ENCODE results near the gene LCN9.

LCN9 gene

DNA sequence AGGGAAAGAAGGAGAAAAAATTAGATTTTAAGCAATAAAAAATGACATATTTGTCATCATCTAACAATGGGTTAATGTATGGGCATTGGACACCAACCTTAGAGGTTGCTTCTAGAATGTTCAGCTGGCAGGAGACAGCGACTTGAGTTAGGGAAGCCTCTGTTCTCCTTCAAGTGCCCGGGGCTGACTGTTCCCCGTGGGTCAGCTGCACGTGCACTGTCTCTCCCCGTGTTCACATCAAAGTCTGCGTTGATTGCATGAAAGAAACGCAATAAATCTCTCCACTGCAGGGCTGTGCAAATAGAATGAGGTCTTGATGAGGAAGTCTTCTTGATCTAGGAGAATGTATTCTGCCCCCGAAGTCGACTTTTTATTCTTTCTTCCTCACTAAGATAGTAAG, 23.9 kb upstream of the LCN9 start, which contains the start of gene GLT6D1:
TSS of gene GLT6D1 (minus strand) at position 345 of the 400 bp plus-strand sequence. CDS start 353 bp downstream, outside the sequence.
- H3K4me3 ChIP-seq (ENCODE audit: severe bottlenecking), result no peak within 1 kb of the TSS
- H3K9me3 ChIP-seq (ENCODE audit: severe bottlenecking), result no peaks in the 10 kb centered on the region
- no peaks in the 10 kb centered on the region for H3K4me1 ChIP-seq (ENCODE audit: insufficient read depth, poor library complexity, severe bottlenecking)
- ATAC-seq (ENCODE audit: low read depth) (no peak), DNase-seq (ENCODE audit: low spot score) (no peak)
- peaks cover 3% of the 10 kb centered on the region for H3K27me3 ChIP-seq (ENCODE audit: insufficient read depth, poor library complexity, severe bottlenecking)
- no peak within 1 kb of the TSS for H3K27ac ChIP-seq (ENCODE audit: poor library complexity, severe bottlenecking)
- TF ChIP-seq, protein P1, sequence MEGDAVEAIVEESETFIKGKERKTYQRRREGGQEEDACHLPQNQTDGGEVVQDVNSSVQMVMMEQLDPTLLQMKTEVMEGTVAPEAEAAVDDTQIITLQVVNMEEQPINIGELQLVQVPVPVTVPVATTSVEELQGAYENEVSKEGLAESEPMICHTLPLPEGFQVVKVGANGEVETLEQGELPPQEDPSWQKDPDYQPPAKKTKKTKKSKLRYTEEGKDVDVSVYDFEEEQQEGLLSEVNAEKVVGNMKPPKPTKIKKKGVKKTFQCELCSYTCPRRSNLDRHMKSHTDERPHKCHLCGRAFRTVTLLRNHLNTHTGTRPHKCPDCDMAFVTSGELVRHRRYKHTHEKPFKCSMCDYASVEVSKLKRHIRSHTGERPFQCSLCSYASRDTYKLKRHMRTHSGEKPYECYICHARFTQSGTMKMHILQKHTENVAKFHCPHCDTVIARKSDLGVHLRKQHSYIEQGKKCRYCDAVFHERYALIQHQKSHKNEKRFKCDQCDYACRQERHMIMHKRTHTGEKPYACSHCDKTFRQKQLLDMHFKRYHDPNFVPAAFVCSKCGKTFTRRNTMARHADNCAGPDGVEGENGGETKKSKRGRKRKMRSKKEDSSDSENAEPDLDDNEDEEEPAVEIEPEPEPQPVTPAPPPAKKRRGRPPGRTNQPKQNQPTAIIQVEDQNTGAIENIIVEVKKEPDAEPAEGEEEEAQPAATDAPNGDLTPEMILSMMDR (IDR thresholded peaks at IDR 0.05; ENCODE audit: poor library complexity, severe bottlenecking), result no peak
- H3K36me3 ChIP-seq (ENCODE audit: low read depth), result no peaks in the 10 kb centered on the region

DNA sequence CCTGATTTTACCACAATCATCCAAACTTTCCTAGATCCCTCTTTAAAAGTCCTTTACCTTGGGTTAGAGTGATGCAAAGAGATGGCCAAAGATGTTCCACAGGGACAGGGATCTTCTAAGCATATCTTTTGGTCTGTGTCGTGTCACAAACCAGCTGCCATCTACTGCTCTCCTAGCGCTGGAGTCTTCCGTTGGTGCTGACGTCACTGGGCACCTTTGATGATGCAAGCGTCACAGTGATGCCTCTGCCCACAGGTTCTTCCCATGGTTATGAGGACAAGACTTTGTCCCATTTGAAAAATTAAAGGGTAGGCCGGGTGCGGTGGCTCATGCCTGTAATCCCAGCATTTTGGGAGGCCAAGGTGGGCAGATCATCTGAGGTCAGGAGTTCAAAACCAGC, 22.1 kb upstream of the LCN9 start:
- TF ChIP-seq, protein P1 (IDR thresholded peaks at IDR 0.05; ENCODE audit: poor library complexity, severe bottlenecking), result no peak
- H3K4me1 ChIP-seq (ENCODE audit: insufficient read depth, poor library complexity, severe bottlenecking), result no peaks in the 10 kb centered on the region
- peaks cover 7% of the 10 kb centered on the region for H3K9me3 ChIP-seq (ENCODE audit: severe bottlenecking)
- no peak overlapping the region for H3K4me3 ChIP-seq (ENCODE audit: severe bottlenecking)
- no peaks in the 10 kb centered on the region for H3K36me3 ChIP-seq (ENCODE audit: low read depth)
- no peak for ATAC-seq (ENCODE audit: low read depth)
- no peak for DNase-seq (ENCODE audit: low spot score)
- H3K27ac ChIP-seq (ENCODE audit: poor library complexity, severe bottlenecking), result no peak overlapping the region
- peaks cover 3% of the 10 kb centered on the region for H3K27me3 ChIP-seq (ENCODE audit: insufficient read depth, poor library complexity, severe bottlenecking)

DNA sequence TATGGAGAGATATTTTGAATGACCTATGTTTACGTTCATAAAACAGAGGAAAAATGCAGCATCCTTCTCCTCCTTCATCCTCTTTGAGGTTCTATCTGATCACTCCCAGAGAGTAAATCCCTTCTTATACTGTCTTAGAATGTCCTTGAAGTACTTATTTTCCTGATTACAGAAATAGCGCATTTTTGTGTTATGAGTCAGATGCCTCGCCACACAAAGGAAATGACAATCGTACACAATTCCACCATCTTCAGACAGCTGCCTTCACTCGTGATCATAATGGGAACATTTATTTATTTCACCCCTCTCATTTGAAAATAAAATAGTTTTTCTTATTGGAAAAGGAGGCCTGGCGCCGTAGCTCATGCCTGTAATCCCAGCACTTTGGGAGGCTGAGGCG, 21.4 kb upstream of the LCN9 start:
- DNase-seq (ENCODE audit: low spot score) (no peak), ATAC-seq (ENCODE audit: low read depth) (no peak)
- Histone ChIP-seq H3K4me3 (ENCODE audit: severe bottlenecking) (no peak overlapping the region), H3K9me3 (ENCODE audit: severe bottlenecking) (peaks cover 7% of the 10 kb centered on the region), H3K27me3 (ENCODE audit: insufficient read depth, poor library complexity, severe bottlenecking) (peaks cover 3% of the 10 kb centered on the region), H3K4me1 (ENCODE audit: insufficient read depth, poor library complexity, severe bottlenecking) (no peaks in the 10 kb centered on the region), H3K27ac (ENCODE audit: poor library complexity, severe bottlenecking) (no peak overlapping the region), H3K36me3 (ENCODE audit: low read depth) (no peaks in the 10 kb centered on the region)
- TF ChIP-seq, protein P1 (IDR thresholded peaks at IDR 0.05; ENCODE audit: poor library complexity, severe bottlenecking), result no peak

DNA sequence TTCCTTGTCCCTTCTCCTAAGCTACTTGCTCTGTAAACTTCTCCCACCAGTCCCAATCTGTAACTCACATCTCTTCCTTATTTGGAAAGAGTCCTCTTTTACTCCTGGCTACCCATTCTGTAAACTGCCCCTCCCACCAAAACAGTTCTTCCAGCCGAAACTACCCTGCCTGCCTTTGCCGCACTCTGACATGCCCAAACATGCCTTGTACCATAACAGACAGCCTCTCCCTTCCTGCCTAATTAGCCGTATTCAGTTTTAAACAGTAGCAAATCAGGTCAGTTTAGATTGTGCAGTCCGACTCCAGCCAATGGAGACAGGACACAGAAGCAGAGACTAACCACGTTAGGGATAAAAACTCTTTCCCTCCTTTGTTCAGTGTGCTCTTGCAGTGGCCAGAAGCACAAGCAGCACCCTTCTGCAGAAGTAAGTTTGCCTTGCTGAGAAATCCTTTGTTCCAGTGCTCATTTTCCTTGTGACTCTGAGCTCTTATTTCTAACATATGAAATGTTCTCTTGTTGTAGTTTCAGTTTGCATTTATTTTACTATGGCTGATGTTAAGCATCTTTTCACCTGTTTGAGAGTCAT, 18.4 kb upstream of the LCN9 start:
- Histone ChIP-seq H3K4me3 (ENCODE audit: severe bottlenecking) (no peak overlapping the region), H3K36me3 (ENCODE audit: low read depth) (no peaks in the 10 kb centered on the region), H3K27me3 (ENCODE audit: insufficient read depth, poor library complexity, severe bottlenecking) (no peaks in the 10 kb centered on the region), H3K9me3 (ENCODE audit: severe bottlenecking) (peaks cover 29% of the 10 kb centered on the region), H3K27ac (ENCODE audit: poor library complexity, severe bottlenecking) (no peak overlapping the region), H3K4me1 (ENCODE audit: insufficient read depth, poor library complexity, severe bottlenecking) (no peaks in the 10 kb centered on the region)
- no peak for DNase-seq (ENCODE audit: low spot score)
- TF ChIP-seq, protein P1 (IDR thresholded peaks at IDR 0.05; ENCODE audit: poor library complexity, severe bottlenecking), result no peak
- ATAC-seq (ENCODE audit: low read depth), result no peak

- Histone ChIP-seq H3K36me3 (ENCODE audit: low read depth) (no peaks in the 10 kb centered on the region), H3K4me1 (ENCODE audit: insufficient read depth, poor library complexity, severe bottlenecking) (no peaks in the 10 kb centered on the region), H3K4me3 (ENCODE audit: severe bottlenecking) (no peak overlapping the region), H3K27ac (ENCODE audit: poor library complexity, severe bottlenecking) (no peak overlapping the region), H3K9me3 (ENCODE audit: severe bottlenecking) (peaks cover 29% of the 10 kb centered on the region), H3K27me3 (ENCODE audit: insufficient read depth, poor library complexity, severe bottlenecking) (no peaks in the 10 kb centered on the region)
- ATAC-seq (ENCODE audit: low read depth), result no peak
- no peak for DNase-seq (ENCODE audit: low spot score)
- TF ChIP-seq, protein P1 (IDR thresholded peaks at IDR 0.05; ENCODE audit: poor library complexity, severe bottlenecking), result no peak
Measured at GRCh38 chr9:135647884-135648283, 15.2 kb upstream of the LCN9 start.

Data from RWPE2 (cell line).